GM18868 (cell line): ENCODE data around the gene SKIC2.
"Not testable (repeated sequence)": the region's sequence is repeated elsewhere in the genome, so short reads cannot be mapped to it uniquely, and the experiment has no call there.

Source experiments
- ATAC-seq: cut with Tn5 transposase; IDR thresholded peaks from one replicate; pipeline ENCODE4 v1.9.1; 2021; ENCODE audit warnings: mild to moderate bottlenecking, moderate library complexity; ENCODE audit not compliant: unreplicated experiment

Gene SKIC2

GRCh38 chr6:32003301-32003700 is 44.3 kb downstream of the SKIC2 start:
- not testable (repeated sequence) for ATAC-seq

GRCh38 chr6:32004393-32004792 is 45.4 kb downstream of the SKIC2 start:
- not testable (repeated sequence) for ATAC-seq

- not testable (repeated sequence) for ATAC-seq
These were observed 46.0 kb downstream of the SKIC2 start for GRCh38 chr6:32004864-32005537.

GRCh38 chr6:32005538-32005880 is 46.5 kb downstream of the SKIC2 start:
- not testable (repeated sequence) for ATAC-seq

GRCh38 chr6:32005991-32006529 is 47.1 kb downstream of the SKIC2 start:
- not testable (repeated sequence) for ATAC-seq

- not testable (repeated sequence) for ATAC-seq
These were observed 48.1 kb downstream of the SKIC2 start for GRCh38 chr6:32007086-32007485.

- ATAC-seq: not testable (repeated sequence)
These were observed 49.1 kb downstream of the SKIC2 start for GRCh38 chr6:32008037-32008436.

GRCh38 chr6:32008616-32009015 is 49.6 kb downstream of the SKIC2 start:
- not testable (repeated sequence) for ATAC-seq

- not testable (repeated sequence) for ATAC-seq
These were observed 50.6 kb downstream of the SKIC2 start for GRCh38 chr6:32009537-32009936.

GRCh38 chr6:32010856-32011530 is 52.0 kb downstream of the SKIC2 start:
- not testable (repeated sequence) for ATAC-seq

- not testable (repeated sequence) for ATAC-seq
These were observed 54.1 kb downstream of the SKIC2 start for GRCh38 chr6:32012941-32013617.

- not testable (repeated sequence) for ATAC-seq
These were observed 54.8 kb downstream of the SKIC2 start for GRCh38 chr6:32013738-32014137.

GRCh38 chr6:32014547-32014946 is 55.6 kb downstream of the SKIC2 start, which contains the start of gene C4B:
Gene C4B, plus strand, starts transcription at chr6:32014795. Its CDS starts 51 bp downstream, at chr6:32014846.
- not testable (repeated sequence) for ATAC-seq
